MV-4-11 (cell line): ENCODE data around the gene CFDP1.
"Not testable (repeated sequence)": the region's sequence is repeated elsewhere in the genome, so short reads cannot be mapped to it uniquely, and the experiment has no call there.

Source experiments
- DNase-seq: peaks from one replicate; lab custom pipeline; 2025; lab: John Stamatoyannopoulos, UW

The CFDP1 gene

GRCh38 chr16:75293173-75293572 lies 140.1 kb downstream of the CFDP1 start:
- DNase-seq = no peak

- no peak for DNase-seq
Measured at GRCh38 chr16:75292691-75293090, 140.6 kb downstream of the CFDP1 start.

GRCh38 chr16:75289189-75289588 lies 144.1 kb downstream of the CFDP1 start:
- no peak for DNase-seq

- peak; percentile 90 for DNase-seq
Measured at GRCh38 chr16:75288596-75289120, 144.6 kb downstream of the CFDP1 start.

GRCh38 chr16:75288181-75288580 lies 145.1 kb downstream of the CFDP1 start:
- DNase-seq = peak; percentile 58

- DNase-seq = peak; percentile 10
Measured at GRCh38 chr16:75287708-75288107, 145.6 kb downstream of the CFDP1 start.

- DNase-seq = no peak
Measured at GRCh38 chr16:75286389-75286788, 146.9 kb downstream of the CFDP1 start.

- DNase-seq = no peak
Measured at GRCh38 chr16:75282466-75283281, 150.6 kb downstream of the CFDP1 start.

GRCh38 chr16:75281826-75282225 lies 151.5 kb downstream of the CFDP1 start:
- no peak for DNase-seq

GRCh38 chr16:75281009-75281408 lies 152.3 kb downstream of the CFDP1 start:
- not testable (repeated sequence) for DNase-seq

- DNase-seq = no peak
Measured at GRCh38 chr16:75280331-75280804, 152.9 kb downstream of the CFDP1 start.

- no peak for DNase-seq
Measured at GRCh38 chr16:75279305-75279704, 154.0 kb downstream of the CFDP1 start.

- DNase-seq = no peak
Measured at GRCh38 chr16:75273054-75273925, 160.0 kb downstream of the CFDP1 start.

- not testable (repeated sequence) for DNase-seq
Measured at GRCh38 chr16:75272629-75273028, 160.7 kb downstream of the CFDP1 start.

- DNase-seq = peak; percentile 59
Measured at GRCh38 chr16:75272097-75272551, 161.2 kb downstream of the CFDP1 start.

- DNase-seq = no peak
Measured at GRCh38 chr16:75271441-75272096, 161.7 kb downstream of the CFDP1 start.

GRCh38 chr16:75269358-75269757 lies 163.9 kb downstream of the CFDP1 start:
- DNase-seq = not testable (repeated sequence)

- DNase-seq = no peak
Measured at GRCh38 chr16:75267631-75268264, 165.6 kb downstream of the CFDP1 start.

- DNase-seq = no peak
Measured at GRCh38 chr16:75266738-75267630, 166.3 kb downstream of the CFDP1 start.
